Astrocyte (in vitro differentiated cells and primary cell): Measurements from ENCODE around the gene SPON1. TPM values are rescaled to one million over a fixed set of nuclear protein-coding genes. Genes with fewer than 3 reads are reported as not detected.

Source experiments
- DNase-seq: peaks from one replicate; pipeline ENCODE4 v3.0.0-alpha.2; 2010; ENCODE audit warnings: low read depth
- FAIRE-seq: peaks from 2 replicates; lab custom pipeline; 2011; peaks lifted over from hg19 to GRCh38; lab: Jason Lieb, UNC
- H2AFZ ChIP-seq: 2 replicates; pipeline ENCODE4 v1.6.0; 2012; ENCODE audit warnings: low read depth, low read length, inconsistent platforms
- H3K27ac ChIP-seq: 2 replicates; pipeline ENCODE4 v1.5.1; 2011; ENCODE audit warnings: low read depth, low read length, inconsistent platforms
- H3K27me3 ChIP-seq: 2 replicates; pipeline ENCODE4 v1.6.0; 2011; ENCODE audit warnings: low read length, inconsistent platforms; ENCODE audit not compliant: insufficient read depth
- H3K36me3 ChIP-seq: 2 replicates; pipeline ENCODE4 v1.5.1; 2011; ENCODE audit warnings: low read length, inconsistent platforms; ENCODE audit not compliant: insufficient read depth
- H3K4me1 ChIP-seq: 2 replicates; pipeline ENCODE4 v1.5.1; 2011; ENCODE audit warnings: low read length, inconsistent platforms; ENCODE audit not compliant: insufficient read depth
- H3K4me2 ChIP-seq: 2 replicates; pipeline ENCODE4 v1.6.0; 2012; ENCODE audit warnings: low read length, inconsistent platforms
- H3K4me3 ChIP-seq: 2 replicates; pipeline ENCODE4 v1.5.1; 2011; ENCODE audit warnings: low read depth, mild to moderate bottlenecking, low read length, inconsistent platforms; ENCODE audit not compliant: insufficient read depth
- H3K79me2 ChIP-seq: 2 replicates; pipeline ENCODE4 v1.6.0; 2012; ENCODE audit warnings: mild to moderate bottlenecking, low read length, inconsistent platforms; ENCODE audit not compliant: insufficient read depth
- H3K9ac ChIP-seq: 2 replicates; pipeline ENCODE4 v1.6.0; 2012; ENCODE audit warnings: mild to moderate bottlenecking, low read length, inconsistent platforms
- H3K9me3 ChIP-seq: 2 replicates; pipeline ENCODE4 v1.5.1; 2012; ENCODE audit warnings: low read depth, mild to moderate bottlenecking, low read length, inconsistent platforms; ENCODE audit not compliant: insufficient read depth
- H4K20me1 ChIP-seq: 2 replicates; pipeline ENCODE4 v1.6.0; 2012; ENCODE audit warnings: low read length, inconsistent platforms; ENCODE audit not compliant: insufficient read depth
- H3K27ac Mint-ChIP-seq: one replicate; pipeline ENCODE4 v1.8.0; 2021; ENCODE audit warnings: mild to moderate bottlenecking, mixed read lengths; ENCODE audit not compliant: unreplicated experiment
- H3K27me3 Mint-ChIP-seq: one replicate; pipeline ENCODE4 v1.8.0; 2021; ENCODE audit warnings: low read depth, mixed read lengths; ENCODE audit not compliant: unreplicated experiment
- H3K36me3 Mint-ChIP-seq: one replicate; pipeline ENCODE4 v1.8.0; 2021; ENCODE audit warnings: low read depth, mixed read lengths; ENCODE audit not compliant: unreplicated experiment
- H3K4me1 Mint-ChIP-seq: one replicate; pipeline ENCODE4 v1.8.0; 2021; ENCODE audit warnings: low read depth, mixed read lengths; ENCODE audit not compliant: unreplicated experiment
- H3K4me3 Mint-ChIP-seq: one replicate; pipeline ENCODE4 v1.8.0; 2021; ENCODE audit warnings: mild to moderate bottlenecking, moderate library complexity, mixed read lengths; ENCODE audit not compliant: unreplicated experiment
- H3K9me3 Mint-ChIP-seq: one replicate; pipeline ENCODE4 v1.8.0; 2021; ENCODE audit warnings: mild to moderate bottlenecking, mixed read lengths; ENCODE audit not compliant: unreplicated experiment
- EZH2 ChIP-seq: IDR thresholded peaks from 2 replicates; pipeline ENCODE4 v1.6.1; 2012; ENCODE audit warnings: mild to moderate bottlenecking, low read length, inconsistent platforms; ENCODE audit not compliant: insufficient read depth
- total RNA-seq: library from RNA; stranded (reverse); gene quantifications from 2 replicates; pipeline ENCODE4 v1.2.1, GENCODE V29; 2021
- TF ChIP-seq, protein P1 (sequence below): IDR thresholded peaks from 2 replicates; pipeline ENCODE4 v1.5.1; 2011; ENCODE audit warnings: low read depth, mild to moderate bottlenecking, inconsistent platforms, low read length, moderate library complexity; ENCODE audit not compliant: insufficient read depth

Gene SPON1
- total RNA-seq, 1 donor from 2014 or later = 2.0 TPM

DNA sequence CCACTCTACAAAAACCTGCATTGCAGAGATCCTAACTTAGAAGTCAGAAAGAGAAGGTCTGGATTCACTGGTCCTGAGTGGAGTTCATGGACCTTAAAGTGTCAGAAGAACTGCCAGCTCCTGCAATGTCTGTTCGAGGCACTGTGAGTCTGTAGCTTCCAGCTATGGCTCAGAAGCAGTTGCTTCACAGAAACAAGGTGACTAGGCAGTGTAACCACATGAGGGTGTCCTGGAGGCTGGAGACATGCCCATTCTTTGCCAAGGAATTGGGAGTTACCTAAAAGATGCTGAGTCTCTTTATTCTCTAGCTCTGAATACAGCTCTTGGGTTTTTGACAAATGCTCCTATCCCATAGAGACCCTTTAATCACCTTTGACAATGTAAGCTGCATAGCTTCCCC lies 130.5 kb downstream of the SPON1 start:
- H3K27me3 ChIP-seq = no peaks in the 10 kb centered on the region
- H3K36me3 ChIP-seq = no peaks in the 10 kb centered on the region
- H3K27me3 Mint-ChIP-seq = peaks cover 17% of the 10 kb centered on the region
- H3K36me3 Mint-ChIP-seq = no peaks in the 10 kb centered on the region
- H2AFZ ChIP-seq = no peak overlapping the region
- no peaks in the 10 kb centered on the region for H3K4me1 ChIP-seq
- H3K4me1 Mint-ChIP-seq = peaks cover 3% of the 10 kb centered on the region
- H3K4me3 ChIP-seq = no peak overlapping the region
- no peaks in the 10 kb centered on the region for H3K79me2 ChIP-seq
- TF ChIP-seq, protein P1, sequence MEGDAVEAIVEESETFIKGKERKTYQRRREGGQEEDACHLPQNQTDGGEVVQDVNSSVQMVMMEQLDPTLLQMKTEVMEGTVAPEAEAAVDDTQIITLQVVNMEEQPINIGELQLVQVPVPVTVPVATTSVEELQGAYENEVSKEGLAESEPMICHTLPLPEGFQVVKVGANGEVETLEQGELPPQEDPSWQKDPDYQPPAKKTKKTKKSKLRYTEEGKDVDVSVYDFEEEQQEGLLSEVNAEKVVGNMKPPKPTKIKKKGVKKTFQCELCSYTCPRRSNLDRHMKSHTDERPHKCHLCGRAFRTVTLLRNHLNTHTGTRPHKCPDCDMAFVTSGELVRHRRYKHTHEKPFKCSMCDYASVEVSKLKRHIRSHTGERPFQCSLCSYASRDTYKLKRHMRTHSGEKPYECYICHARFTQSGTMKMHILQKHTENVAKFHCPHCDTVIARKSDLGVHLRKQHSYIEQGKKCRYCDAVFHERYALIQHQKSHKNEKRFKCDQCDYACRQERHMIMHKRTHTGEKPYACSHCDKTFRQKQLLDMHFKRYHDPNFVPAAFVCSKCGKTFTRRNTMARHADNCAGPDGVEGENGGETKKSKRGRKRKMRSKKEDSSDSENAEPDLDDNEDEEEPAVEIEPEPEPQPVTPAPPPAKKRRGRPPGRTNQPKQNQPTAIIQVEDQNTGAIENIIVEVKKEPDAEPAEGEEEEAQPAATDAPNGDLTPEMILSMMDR = no peak
- no peak for TF ChIP-seq EZH2
- H3K4me3 Mint-ChIP-seq = no peak overlapping the region
- H3K4me2 ChIP-seq = no peak overlapping the region
- FAIRE-seq = no peak
- DNase-seq = no peak
- no peak overlapping the region for H3K27ac Mint-ChIP-seq
- H3K9me3 Mint-ChIP-seq = peaks cover under 1% of the 10 kb centered on the region
- no peaks in the 10 kb centered on the region for H3K9me3 ChIP-seq
- H4K20me1 ChIP-seq = no peaks in the 10 kb centered on the region
- no peak overlapping the region for H3K9ac ChIP-seq
- H3K27ac ChIP-seq = no peak overlapping the region

DNA sequence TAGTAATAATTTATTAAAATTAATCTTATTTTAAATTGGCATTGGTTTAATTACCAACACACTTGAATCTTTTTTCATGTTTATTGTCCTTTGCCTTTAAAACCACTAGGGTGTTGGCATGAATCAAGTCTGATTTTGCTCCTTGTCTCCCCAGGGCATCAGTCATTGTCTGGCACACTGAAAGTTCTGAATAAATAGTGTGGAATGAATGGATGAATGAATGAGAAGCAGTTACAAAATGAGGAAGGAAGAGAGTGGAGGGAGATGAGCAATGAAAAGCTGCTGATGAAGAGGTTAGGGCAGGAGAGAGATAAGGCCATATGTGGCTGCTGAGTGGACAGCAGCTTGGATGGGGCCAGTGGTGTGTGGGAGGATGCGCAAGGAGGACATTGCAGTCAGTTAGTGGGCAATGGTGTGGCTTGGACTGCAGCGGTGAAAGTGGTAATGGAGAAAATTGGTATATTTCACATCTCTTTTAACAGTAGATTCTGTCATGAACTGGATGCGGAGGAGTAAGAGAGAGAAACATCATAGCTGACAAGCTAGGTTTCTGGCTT lies 132.0 kb downstream of the SPON1 start:
- Histone ChIP-seq H3K27me3 (no peaks in the 10 kb centered on the region), H3K79me2 (no peaks in the 10 kb centered on the region), H3K27ac (no peak overlapping the region), H3K4me1 (no peaks in the 10 kb centered on the region), H3K4me3 (no peak overlapping the region), H3K9ac (no peak overlapping the region), H3K9me3 (no peaks in the 10 kb centered on the region), H3K4me2 (no peak overlapping the region), H4K20me1 (no peaks in the 10 kb centered on the region), H3K36me3 (no peaks in the 10 kb centered on the region), H2AFZ (no peak overlapping the region)
- peaks cover 17% of the 10 kb centered on the region for H3K27me3 Mint-ChIP-seq
- no peak for DNase-seq
- no peak for FAIRE-seq
- peaks cover 3% of the 10 kb centered on the region for H3K4me1 Mint-ChIP-seq
- no peak overlapping the region for H3K4me3 Mint-ChIP-seq
- no peaks in the 10 kb centered on the region for H3K36me3 Mint-ChIP-seq
- no peak overlapping the region for H3K27ac Mint-ChIP-seq
- TF ChIP-seq EZH2 = no peak
- TF ChIP-seq, protein P1 = no peak
- H3K9me3 Mint-ChIP-seq = no peaks in the 10 kb centered on the region

DNA sequence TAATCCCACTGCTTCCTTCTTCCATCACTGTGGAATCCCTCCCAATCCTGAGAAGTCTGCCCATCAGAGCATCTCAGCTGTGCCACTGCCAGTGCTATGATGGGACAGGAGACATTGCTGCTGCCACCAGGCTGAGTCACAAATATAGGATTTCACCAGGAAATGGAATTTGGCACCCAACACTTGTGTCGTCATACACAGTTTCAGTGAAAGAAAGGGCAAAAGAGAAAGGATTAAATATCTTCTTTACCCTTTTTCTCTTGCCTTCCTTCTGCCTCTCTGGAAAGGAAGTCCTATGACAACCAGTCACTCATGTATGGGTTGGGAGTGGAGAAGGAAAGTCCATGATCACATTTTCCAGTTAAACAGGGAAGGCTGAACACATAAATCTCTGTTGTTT lies 133.4 kb downstream of the SPON1 start:
- Mint-ChIP-seq H3K4me1 (no peaks in the 10 kb centered on the region), H3K27ac (no peak overlapping the region), H3K36me3 (no peaks in the 10 kb centered on the region), H3K27me3 (peaks cover 15% of the 10 kb centered on the region), H3K9me3 (no peaks in the 10 kb centered on the region), H3K4me3 (no peak overlapping the region)
- no peaks in the 10 kb centered on the region for H3K36me3 ChIP-seq
- H3K4me1 ChIP-seq = no peaks in the 10 kb centered on the region
- no peaks in the 10 kb centered on the region for H4K20me1 ChIP-seq
- TF ChIP-seq, protein P1 = no peak
- TF ChIP-seq EZH2 = no peak
- no peaks in the 10 kb centered on the region for H3K27me3 ChIP-seq
- no peak for FAIRE-seq
- no peak overlapping the region for H3K27ac ChIP-seq
- no peak overlapping the region for H3K4me2 ChIP-seq
- no peak overlapping the region for H3K4me3 ChIP-seq
- no peak overlapping the region for H3K9ac ChIP-seq
- no peaks in the 10 kb centered on the region for H3K79me2 ChIP-seq
- DNase-seq = no peak
- no peak overlapping the region for H2AFZ ChIP-seq
- H3K9me3 ChIP-seq = no peaks in the 10 kb centered on the region
